PC-9 (cell line): ENCODE measurements around the gene GJC1.

Experiments
- CTCF ChIP-seq: fragments of 200-600 bp; sonication (generic); conservative IDR thresholded peaks from 2 replicates; pipeline ENCODE4 v1.6.1; 2017; ENCODE audit warnings: mixed run types, antibody characterized with exemption, mild to moderate bottlenecking, moderate library complexity
- EZH2 ChIP-seq: fragments of 200-600 bp; sonication (generic); IDR thresholded peaks from 2 replicates; pipeline ENCODE4 v1.8.0; 2017; ENCODE audit warnings: antibody characterized with exemption, low read depth

- TF ChIP-seq CTCF (no peak), EZH2 (no peak)
Observed at GRCh38 chr17:44812263-44812662, 17.8 kb downstream of the GJC1 start.
